H9 (cell line): ENCODE data around the gene PLXNB2. TPM values are rescaled to one million over a fixed set of nuclear protein-coding genes. Genes with fewer than 3 reads are reported as not detected.

Experiments used
- DNase-seq: peaks from one replicate; pipeline ENCODE4 v3.0.0-alpha.2; 2017
- H2AFZ ChIP-seq: one replicate; pipeline ENCODE4 v1.6.1; 2013; ENCODE audit warnings: mild to moderate bottlenecking, low read length, control low read depth, moderate library complexity
- H2AK5ac ChIP-seq: 2 replicates; pipeline ENCODE4 v1.6.1; 2013; ENCODE audit warnings: low read length, control low read depth, mixed read lengths; ENCODE audit not compliant: insufficient read length
- H2BK120ac ChIP-seq: one replicate; pipeline ENCODE4 v1.6.1; 2013; ENCODE audit warnings: low read depth, mild to moderate bottlenecking, low read length, control low read depth, inconsistent platforms; ENCODE audit not compliant: poor library complexity, severe bottlenecking
- H2BK12ac ChIP-seq: 2 replicates; pipeline ENCODE4 v1.6.1; 2013; ENCODE audit warnings: low read length, control low read depth, mixed read lengths, low read depth; ENCODE audit not compliant: insufficient read length
- H2BK15ac ChIP-seq: 2 replicates; pipeline ENCODE4 v1.6.1; 2013; ENCODE audit warnings: low read depth, low read length, control low read depth
- H2BK20ac ChIP-seq: one replicate; pipeline ENCODE4 v1.6.1; 2013; ENCODE audit warnings: low read depth, mild to moderate bottlenecking, low read length, control low read depth, inconsistent platforms; ENCODE audit not compliant: poor library complexity, severe bottlenecking
- H2BK5ac ChIP-seq: 2 replicates; pipeline ENCODE4 v1.6.1; 2013; ENCODE audit warnings: low read length, control low read depth, mixed read lengths; ENCODE audit not compliant: insufficient read length
- H3K14ac ChIP-seq: 2 replicates; pipeline ENCODE4 v1.6.1; 2013; ENCODE audit warnings: low read length, control low read depth; ENCODE audit not compliant: insufficient read depth
- H3K18ac ChIP-seq: 2 replicates; pipeline ENCODE4 v1.6.1; 2013; ENCODE audit warnings: low read depth, mild to moderate bottlenecking, mixed read lengths, low read length, control low read depth; ENCODE audit not compliant: insufficient read length
- H3K23ac ChIP-seq: 2 replicates; pipeline ENCODE4 v1.6.1; 2013; ENCODE audit warnings: low read length, control low read depth, mixed read lengths, low read depth; ENCODE audit not compliant: insufficient read length
- H3K23me2 ChIP-seq: 2 replicates; pipeline ENCODE4 v1.6.1; 2013; ENCODE audit warnings: low read depth, mild to moderate bottlenecking, mixed read lengths, low read length, control low read depth; ENCODE audit not compliant: insufficient read length, poor library complexity, severe bottlenecking
- H3K27ac ChIP-seq: 2 replicates; pipeline ENCODE4 v1.5.1; 2013; ENCODE audit warnings: low read length, control low read depth, mixed read lengths, low read depth; ENCODE audit not compliant: insufficient read length
- H3K27me3 ChIP-seq: 2 replicates; pipeline ENCODE4 v1.6.1; 2013; ENCODE audit warnings: low read length, control low read depth, inconsistent platforms; ENCODE audit not compliant: insufficient read depth
- H3K4ac ChIP-seq: 2 replicates; pipeline ENCODE4 v1.6.1; 2013; ENCODE audit warnings: low read depth, mild to moderate bottlenecking, control low read depth, inconsistent platforms, low read length, moderate library complexity
- H3K4me1 ChIP-seq: 2 replicates; pipeline ENCODE4 v1.6.1; 2013; ENCODE audit warnings: low read length, control low read depth, inconsistent platforms; ENCODE audit not compliant: insufficient read depth
- H3K4me2 ChIP-seq: 2 replicates; pipeline ENCODE4 v1.6.1; 2013; ENCODE audit warnings: low read length, control low read depth, mixed read lengths; ENCODE audit not compliant: insufficient read length, insufficient read depth
- H3K56ac ChIP-seq: 2 replicates; pipeline ENCODE4 v1.6.1; 2013; ENCODE audit warnings: low read depth, mild to moderate bottlenecking, mixed read lengths, low read length, control low read depth; ENCODE audit not compliant: insufficient read length
- H3K79me1 ChIP-seq: 2 replicates; pipeline ENCODE4 v1.6.1; 2013; ENCODE audit warnings: low read depth, mild to moderate bottlenecking, moderate library complexity, low read length, control low read depth, inconsistent platforms; ENCODE audit not compliant: insufficient read depth, poor library complexity, severe bottlenecking
- H3K79me2 ChIP-seq: 2 replicates; pipeline ENCODE4 v1.6.1; 2013; ENCODE audit warnings: low read length, control low read depth, inconsistent platforms; ENCODE audit not compliant: insufficient read depth
- H3K9ac ChIP-seq: 2 replicates; pipeline ENCODE4 v1.6.1; 2013; ENCODE audit warnings: low read length, control low read depth, mixed read lengths; ENCODE audit not compliant: insufficient read length; ENCODE audit errors: extremely low read depth
- H3K9me3 ChIP-seq: one replicate; pipeline ENCODE4 v1.6.1; 2013; ENCODE audit warnings: low read depth, low read length, inconsistent platforms; ENCODE audit not compliant: control insufficient read depth
- H3T11ph ChIP-seq: one replicate; pipeline ENCODE4 v1.6.1; 2013; ENCODE audit warnings: mild to moderate bottlenecking, low read length, control low read depth, inconsistent platforms
- H4K20me1 ChIP-seq: one replicate; pipeline ENCODE4 v1.6.1; 2013; ENCODE audit not compliant: control insufficient read depth, insufficient read length, insufficient read depth
- H4K5ac ChIP-seq: 2 replicates; pipeline ENCODE4 v1.6.1; 2013; ENCODE audit warnings: low read depth, mild to moderate bottlenecking, mixed read lengths, low read length, control low read depth; ENCODE audit not compliant: insufficient read length
- H4K8ac ChIP-seq: replicated peaks from 2 replicates; pipeline ENCODE4 v1.6.1; 2013; ENCODE audit warnings: low read length, control low read depth, mixed read lengths, low read depth; ENCODE audit not compliant: insufficient read length
- H4K91ac ChIP-seq: 2 replicates; pipeline ENCODE4 v1.6.1; 2013; ENCODE audit warnings: low read depth, mild to moderate bottlenecking, moderate library complexity, mixed read lengths, low read length, control low read depth; ENCODE audit not compliant: insufficient read length
- H3K27ac Mint-ChIP-seq, 3 experiments: 2 replicates in 2 of 3; 3 replicates in 1 of 3; pipeline ENCODE4 v1.8.0; 2020 to 2021; ENCODE audit warnings: mixed read lengths in 3 of 3, mild to moderate bottlenecking in 1 of 3, moderate library complexity in 1 of 3
- H3K27me3 Mint-ChIP-seq: 2 replicates; pipeline ENCODE4 v1.8.0; 2021; ENCODE audit warnings: low read depth, mild to moderate bottlenecking, moderate library complexity, mixed read lengths
- H3K36me3 Mint-ChIP-seq, 3 experiments: 2 replicates in 2 of 3; 3 replicates in 1 of 3; pipeline ENCODE4 v1.8.0; 2020 to 2021; ENCODE audit warnings: low read depth in 3 of 3, mixed read lengths in 3 of 3; ENCODE audit not compliant: insufficient read depth in 1 of 3
- H3K4me1 Mint-ChIP-seq, 2 experiments: 2 replicates each; pipeline ENCODE4 v1.8.0; 2020; ENCODE audit warnings: mixed read lengths in 2 of 2
- H3K4me3 Mint-ChIP-seq, 2 experiments: 2 replicates in 1 of 2; 3 replicates in 1 of 2; pipeline ENCODE4 v1.8.0; 2020 to 2021; ENCODE audit warnings: mild to moderate bottlenecking in 2 of 2, mixed read lengths in 2 of 2, moderate library complexity in 1 of 2
- H3K9me3 Mint-ChIP-seq, 2 experiments: 2 replicates in 1 of 2; 3 replicates in 1 of 2; pipeline ENCODE4 v1.8.0; 2020; ENCODE audit warnings: mild to moderate bottlenecking in 2 of 2, mixed read lengths in 2 of 2, moderate library complexity in 1 of 2
- WGBS: extraction: QIAGEN DNeasy Blood & Tissue Kit; methylation state at CpG from one replicate; pipeline ENCODE4 v1.1.7; 2013; ENCODE audit warnings: missing lambda C conversion rate, low lambda C conversion rate, mixed read lengths; ENCODE audit not compliant: insufficient read length; ENCODE audit errors: extremely low coverage; 5-methylcytosine and 5-hydroxymethylcytosine counted together
- total RNA-seq: library from RNA; stranded (reverse); gene quantifications from 2 replicates; pipeline ENCODE4 v1.2.1, GENCODE V29; 2021
- TF ChIP-seq, protein P1 (sequence below): fragments of 200-600 bp; sonication (generic); conservative IDR thresholded peaks from 3 replicates; pipeline ENCODE4 v1.8.0; 2021; ENCODE audit warnings: antibody characterized with exemption, mild to moderate bottlenecking

Gene PLXNB2
- total RNA-seq, 1 experiment from 2014 or later, result 87.6 TPM

DNA sequence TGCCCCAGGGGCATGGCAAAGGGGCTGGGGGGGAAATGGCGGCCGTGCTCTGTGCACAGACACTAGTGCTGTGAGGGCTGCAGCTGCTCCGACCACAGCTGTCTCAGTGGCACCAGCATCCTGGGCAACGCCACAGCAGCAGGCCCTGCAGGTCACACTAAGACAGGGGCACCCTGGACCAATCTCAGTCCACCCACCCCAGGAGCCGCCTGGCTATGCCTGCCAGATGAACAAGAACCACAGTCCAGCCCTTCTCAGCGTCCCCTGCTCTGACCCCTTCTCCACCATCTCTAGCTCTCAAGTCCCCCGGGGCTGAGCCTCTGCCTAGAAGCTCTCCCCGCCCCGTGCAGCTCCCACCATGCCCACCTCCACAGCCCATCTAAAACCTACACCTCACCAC lies 79.1 kb downstream of the PLXNB2 start:
- Histone ChIP-seq H3K56ac (no peak overlapping the region), H3K27me3 (no peaks in the 10 kb centered on the region), H3K79me2 (no peaks in the 10 kb centered on the region), H2AFZ (no peak overlapping the region), H4K91ac (no peak overlapping the region), H3K14ac (no peak overlapping the region), H3K18ac (no peak overlapping the region), H3K4me2 (no peak overlapping the region), H3K27ac (no peak overlapping the region), H2BK120ac (no peak overlapping the region), H3K23me2 (no peaks in the 10 kb centered on the region), H3K4me1 (no peaks in the 10 kb centered on the region), H3T11ph (no peak overlapping the region), H3K9me3 (no peaks in the 10 kb centered on the region), H3K4ac (no peak overlapping the region), H4K5ac (no peak overlapping the region), H4K8ac (no peak overlapping the region), H4K20me1 (no peaks in the 10 kb centered on the region), H3K23ac (no peak overlapping the region), H2BK20ac (no peak overlapping the region), H2BK12ac (no peak overlapping the region), H3K9ac (no peak overlapping the region), H2AK5ac (no peak overlapping the region), H2BK5ac (no peak overlapping the region), H3K79me1 (no peaks in the 10 kb centered on the region), H2BK15ac (no peak overlapping the region)
- Mint-ChIP-seq H3K4me1 (no peaks in the 10 kb centered on the region), H3K36me3 (peaks cover 11 to 32% (median 25%) of the 10 kb centered on the region in 3 experiments), H3K27ac (peak overlapping the region; percentile 69 to 89 (median 85); a peak in 4 of 7 replicates), H3K27me3 (no peaks in the 10 kb centered on the region), H3K4me3 (no peak overlapping the region), H3K9me3 (peaks cover 0 to 2% of the 10 kb centered on the region in 2 experiments; a peak in 1 of 5 replicates)
- TF ChIP-seq, protein P1, sequence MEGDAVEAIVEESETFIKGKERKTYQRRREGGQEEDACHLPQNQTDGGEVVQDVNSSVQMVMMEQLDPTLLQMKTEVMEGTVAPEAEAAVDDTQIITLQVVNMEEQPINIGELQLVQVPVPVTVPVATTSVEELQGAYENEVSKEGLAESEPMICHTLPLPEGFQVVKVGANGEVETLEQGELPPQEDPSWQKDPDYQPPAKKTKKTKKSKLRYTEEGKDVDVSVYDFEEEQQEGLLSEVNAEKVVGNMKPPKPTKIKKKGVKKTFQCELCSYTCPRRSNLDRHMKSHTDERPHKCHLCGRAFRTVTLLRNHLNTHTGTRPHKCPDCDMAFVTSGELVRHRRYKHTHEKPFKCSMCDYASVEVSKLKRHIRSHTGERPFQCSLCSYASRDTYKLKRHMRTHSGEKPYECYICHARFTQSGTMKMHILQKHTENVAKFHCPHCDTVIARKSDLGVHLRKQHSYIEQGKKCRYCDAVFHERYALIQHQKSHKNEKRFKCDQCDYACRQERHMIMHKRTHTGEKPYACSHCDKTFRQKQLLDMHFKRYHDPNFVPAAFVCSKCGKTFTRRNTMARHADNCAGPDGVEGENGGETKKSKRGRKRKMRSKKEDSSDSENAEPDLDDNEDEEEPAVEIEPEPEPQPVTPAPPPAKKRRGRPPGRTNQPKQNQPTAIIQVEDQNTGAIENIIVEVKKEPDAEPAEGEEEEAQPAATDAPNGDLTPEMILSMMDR, result no peak
- WGBS, result no CpG with 5 or more reads among the region's 9 CpGs
- no peak for DNase-seq
